GM18498 (cell line): Measurements from ENCODE around the gene ITCH.
"Not testable (repeated sequence)": the region's sequence is repeated elsewhere in the genome, so short reads cannot be mapped to it uniquely, and the experiment has no call there.

Source experiments
- ATAC-seq: cut with Tn5 transposase; IDR thresholded peaks from one replicate; pipeline ENCODE4 v1.9.1; 2021; ENCODE audit warnings: mild to moderate bottlenecking, moderate library complexity; ENCODE audit not compliant: unreplicated experiment

The ITCH gene

GRCh38 chr20:34410336-34410735 is 47.3 kb downstream of the ITCH start:
- ATAC-seq = no peak

- ATAC-seq = no peak
Measured at GRCh38 chr20:34412453-34412852, 49.4 kb downstream of the ITCH start.

GRCh38 chr20:34414525-34414924 is 51.5 kb downstream of the ITCH start:
- ATAC-seq = not testable (repeated sequence)

GRCh38 chr20:34415079-34415478 is 52.0 kb downstream of the ITCH start:
- ATAC-seq = no peak

- no peak for ATAC-seq
Measured at GRCh38 chr20:34420146-34420545, 57.1 kb downstream of the ITCH start.

GRCh38 chr20:34420975-34421374 is 57.9 kb downstream of the ITCH start:
- ATAC-seq = no peak

- ATAC-seq = no peak
Measured at GRCh38 chr20:34421766-34422466, 58.8 kb downstream of the ITCH start.

GRCh38 chr20:34425032-34425690 is 62.1 kb downstream of the ITCH start:
- ATAC-seq = not testable (repeated sequence)

GRCh38 chr20:34426026-34426425 is 63.0 kb downstream of the ITCH start:
- ATAC-seq = no peak

GRCh38 chr20:34427331-34427730 is 64.3 kb downstream of the ITCH start:
- ATAC-seq = no peak

- ATAC-seq = no peak
Measured at GRCh38 chr20:34427784-34428183, 64.7 kb downstream of the ITCH start.

- no peak for ATAC-seq
Measured at GRCh38 chr20:34431168-34431567, 68.1 kb downstream of the ITCH start.

- not testable (repeated sequence) for ATAC-seq
Measured at GRCh38 chr20:34432663-34433062, 69.6 kb downstream of the ITCH start.

GRCh38 chr20:34433391-34433790 is 70.3 kb downstream of the ITCH start:
- ATAC-seq = no peak

- ATAC-seq = no peak
Measured at GRCh38 chr20:34435589-34435988, 72.5 kb downstream of the ITCH start.

GRCh38 chr20:34437330-34437986 is 74.4 kb downstream of the ITCH start:
- no peak for ATAC-seq

GRCh38 chr20:34439168-34439567 is 76.1 kb downstream of the ITCH start:
- ATAC-seq = no peak

GRCh38 chr20:34441423-34441822 is 78.3 kb downstream of the ITCH start:
- not testable (repeated sequence) for ATAC-seq

GRCh38 chr20:34443546-34443945 is 80.5 kb downstream of the ITCH start:
- ATAC-seq = no peak

GRCh38 chr20:34445177-34446065 is 82.3 kb downstream of the ITCH start:
- no peak for ATAC-seq

GRCh38 chr20:34448517-34448916 is 85.4 kb downstream of the ITCH start:
- no peak for ATAC-seq
